GM19239 (cell line): ENCODE data around the gene SLC25A21.
"Not testable (repeated sequence)": the region's sequence is repeated elsewhere in the genome, so short reads cannot be mapped to it uniquely, and the experiment has no call there.

Source experiments
- DNase-seq: peaks from one replicate; pipeline ENCODE4 v3.0.0; 2011; ENCODE audit warnings: low spot score; ENCODE audit not compliant: insufficient read length
- FAIRE-seq: peaks from 2 replicates; lab custom pipeline; 2011; peaks lifted over from hg19 to GRCh38; lab: Jason Lieb, UNC

Gene SLC25A21

DNA sequence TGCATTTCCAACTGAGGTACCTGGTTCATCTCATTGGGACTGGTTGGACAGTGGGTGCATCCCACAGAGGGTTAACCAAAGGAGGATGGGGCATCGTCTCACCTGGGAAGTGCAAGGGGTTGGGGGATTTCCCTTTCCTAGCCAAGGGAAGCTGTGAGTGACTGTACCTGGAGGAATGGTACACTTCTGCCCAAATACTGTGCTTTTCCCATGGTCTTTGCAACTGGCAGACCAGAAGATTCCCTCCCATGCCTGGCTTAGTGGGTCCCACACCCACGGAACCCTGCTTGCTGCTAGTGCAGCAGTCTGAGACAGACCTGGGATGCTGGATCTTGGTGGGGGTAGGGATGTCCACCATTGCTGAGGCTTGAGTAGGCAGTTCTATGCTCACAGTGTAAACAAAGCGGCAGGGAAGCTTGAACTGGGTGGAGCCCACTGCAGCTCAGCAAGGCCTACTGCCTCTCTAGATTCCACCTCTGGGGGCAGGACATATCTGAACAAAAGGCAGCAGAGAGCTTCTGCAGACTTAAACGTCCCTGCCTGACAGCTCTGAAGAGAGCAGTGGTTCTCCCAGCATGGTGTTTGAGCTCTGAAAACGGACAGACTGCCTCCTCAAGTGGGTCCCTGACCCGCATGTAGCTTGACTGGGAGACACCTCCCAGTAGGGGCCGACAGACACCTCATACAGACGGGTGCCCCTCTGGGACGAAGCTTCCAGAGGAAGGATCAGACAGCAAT, 15.6 kb upstream of the SLC25A21 start:
- FAIRE-seq, DNase-seq: not testable (repeated sequence)

- FAIRE-seq (no peak), DNase-seq (no peak)
These were observed 14.9 kb upstream of the SLC25A21 start for GRCh38 chr14:37187294-37187693.

GRCh38 chr14:37186865-37187264, 14.5 kb upstream of the SLC25A21 start:
- DNase-seq, result no peak
- no peak for FAIRE-seq

GRCh38 chr14:37185670-37186069, 13.3 kb upstream of the SLC25A21 start:
- no peak for DNase-seq
- FAIRE-seq, result no peak

DNA sequence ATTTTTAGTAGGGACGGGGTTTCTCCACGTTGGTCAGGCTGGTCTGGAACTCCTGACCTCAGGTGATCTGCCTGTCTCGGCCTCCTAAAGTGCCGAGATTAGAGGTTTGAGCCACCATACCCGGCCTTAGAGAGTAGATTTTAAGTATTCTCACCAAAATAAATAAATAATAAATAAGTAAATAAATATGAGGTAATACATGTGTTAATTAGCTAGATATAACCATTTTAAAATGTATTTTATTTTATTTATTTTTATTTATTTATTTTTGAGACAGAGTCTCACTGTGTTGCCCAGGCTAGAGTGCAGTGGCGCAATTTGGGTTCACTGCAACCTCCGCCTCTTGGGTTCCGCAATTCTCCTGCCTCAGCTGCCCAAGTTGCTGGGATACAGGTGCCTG, 12.1 kb upstream of the SLC25A21 start:
- not testable (repeated sequence) for FAIRE-seq, DNase-seq

- DNase-seq, result no peak
- no peak for FAIRE-seq
These were observed 9.0 kb upstream of the SLC25A21 start for GRCh38 chr14:37181441-37181840.

DNA sequence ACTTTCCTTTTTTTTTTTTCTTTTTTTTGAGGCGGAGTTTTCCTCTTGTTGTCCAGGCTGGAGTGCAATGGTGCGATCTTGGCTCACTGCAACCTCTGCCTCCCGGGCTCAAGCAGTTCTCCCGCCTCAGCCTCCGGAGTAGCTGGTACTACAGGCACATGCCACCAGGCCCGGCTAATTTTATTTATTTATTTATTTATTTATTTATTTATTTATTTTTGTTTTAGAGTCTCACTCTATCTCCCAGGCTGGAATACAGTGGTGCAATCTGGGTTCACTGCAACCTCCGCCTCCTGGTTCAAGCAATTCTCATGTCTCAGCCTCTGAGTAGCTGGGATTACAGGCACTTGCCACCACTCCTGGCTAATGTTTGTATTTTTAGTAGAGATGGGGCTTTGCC, 8.5 kb upstream of the SLC25A21 start:
- DNase-seq, FAIRE-seq: not testable (repeated sequence)

- DNase-seq, result no peak
- no peak for FAIRE-seq
These were observed 7.6 kb upstream of the SLC25A21 start for GRCh38 chr14:37179896-37180502.

DNA sequence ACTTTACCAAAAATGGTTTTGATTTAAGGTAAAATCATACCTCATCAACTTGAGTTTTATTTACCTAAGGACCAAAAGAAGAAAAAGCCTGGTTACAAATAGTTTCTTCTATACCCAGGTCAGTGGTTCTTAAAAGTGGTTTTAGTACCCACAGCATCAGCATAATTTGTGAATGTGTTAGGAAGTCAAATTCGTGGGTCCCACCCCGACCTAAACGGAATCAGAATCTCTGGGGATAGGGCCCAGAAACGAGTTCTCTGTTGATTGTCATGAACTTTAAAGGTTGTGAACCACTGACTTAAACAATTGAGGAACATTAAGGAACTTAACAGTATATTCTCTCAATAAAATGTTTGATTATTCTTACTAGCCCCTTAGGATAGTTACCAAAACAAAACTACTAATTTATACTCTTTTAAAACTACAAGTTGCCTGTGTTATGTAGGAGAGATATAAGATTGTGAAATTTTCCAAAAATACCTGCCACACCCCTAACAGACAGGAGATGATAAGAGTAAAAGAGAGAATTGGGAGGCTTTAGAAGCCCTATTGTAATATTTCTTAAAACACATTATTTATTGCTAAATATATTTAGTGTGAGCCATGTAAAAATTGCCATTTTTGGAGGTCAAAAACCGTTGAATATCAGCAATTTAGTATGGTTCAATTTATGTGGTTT, 669 bp upstream of the SLC25A21 start:
- FAIRE-seq (no peak), DNase-seq (no peak)

DNA sequence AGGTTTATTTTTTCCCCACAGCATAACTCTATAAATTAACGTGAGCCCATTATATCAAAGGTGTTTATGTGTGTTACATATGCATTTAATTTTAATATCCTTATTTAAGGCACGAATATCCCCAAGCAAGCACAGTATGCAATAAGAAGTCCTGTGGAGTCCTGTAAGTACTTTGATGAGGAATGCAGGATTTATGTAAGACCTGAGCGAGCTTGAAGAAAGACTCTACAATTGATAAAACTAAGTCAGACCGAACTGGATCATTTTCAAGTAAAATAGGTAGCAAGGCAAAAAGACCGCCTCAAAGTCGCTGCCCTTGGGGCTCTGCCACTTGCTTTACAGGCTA, 755 bp downstream of the SLC25A21 start:
- FAIRE-seq (no peak), DNase-seq (no peak)

DNA sequence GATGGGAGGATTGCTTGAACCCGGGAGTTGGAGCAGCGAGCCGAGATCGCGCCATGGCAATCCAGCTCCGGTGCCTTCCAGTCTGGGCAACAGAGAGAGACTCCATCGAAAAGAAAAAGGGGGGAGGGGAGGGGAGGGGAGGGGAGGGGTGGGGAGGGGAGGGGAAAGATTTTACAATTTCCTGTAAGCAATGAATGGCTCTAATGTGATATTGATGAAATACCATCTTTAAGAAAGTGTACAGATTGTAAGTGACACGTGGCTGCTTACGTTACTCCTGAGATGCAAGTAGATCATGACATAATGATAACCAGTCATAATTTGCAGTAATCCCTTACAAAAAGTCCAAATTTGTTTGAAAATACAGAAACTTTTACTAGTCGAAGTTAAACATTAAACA, 1.4 kb downstream of the SLC25A21 start:
- no peak for DNase-seq
- no peak for FAIRE-seq

- FAIRE-seq, result no peak
- no peak for DNase-seq
These were observed 2.2 kb downstream of the SLC25A21 start for GRCh38 chr14:37170237-37170636.

- DNase-seq, result no peak
- no peak for FAIRE-seq
These were observed 3.7 kb downstream of the SLC25A21 start for GRCh38 chr14:37168721-37169120.

GRCh38 chr14:37167151-37168047, 5.0 kb downstream of the SLC25A21 start:
- DNase-seq (no peak), FAIRE-seq (no peak)

GRCh38 chr14:37165794-37166193, 6.6 kb downstream of the SLC25A21 start:
- FAIRE-seq (no peak), DNase-seq (no peak)

- DNase-seq, FAIRE-seq: not testable (repeated sequence)
These were observed 10.1 kb downstream of the SLC25A21 start for GRCh38 chr14:37162307-37162706.

- FAIRE-seq (no peak), DNase-seq (no peak)
These were observed 14.4 kb downstream of the SLC25A21 start for GRCh38 chr14:37157987-37158386.

- no peak for FAIRE-seq
- no peak for DNase-seq
These were observed 18.9 kb downstream of the SLC25A21 start for GRCh38 chr14:37153483-37153882.

DNA sequence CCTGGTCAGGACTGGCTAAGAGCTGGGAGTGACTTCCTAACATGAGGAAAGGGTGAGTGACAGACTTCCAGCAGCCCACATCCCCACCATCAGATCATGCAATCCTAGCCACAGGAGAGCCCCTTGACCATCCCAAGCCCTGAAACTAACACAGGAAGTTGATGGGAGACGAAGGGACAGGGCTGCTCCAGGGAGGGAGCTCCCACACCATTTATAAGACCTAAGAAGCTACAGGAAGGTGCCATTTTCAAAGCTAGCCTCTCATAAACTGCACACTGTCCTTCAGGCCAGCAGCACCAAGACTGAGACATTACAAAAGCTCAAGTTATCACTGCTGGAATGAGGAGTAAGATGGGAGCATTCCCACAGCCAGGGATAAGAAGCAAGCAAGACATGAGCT, 19.4 kb downstream of the SLC25A21 start:
- no peak for DNase-seq
- FAIRE-seq, result no peak

GRCh38 chr14:37150414-37150813, 22.0 kb downstream of the SLC25A21 start:
- no peak for DNase-seq
- FAIRE-seq, result no peak
